ENCODE results near the gene NOXRED1.

DNA sequence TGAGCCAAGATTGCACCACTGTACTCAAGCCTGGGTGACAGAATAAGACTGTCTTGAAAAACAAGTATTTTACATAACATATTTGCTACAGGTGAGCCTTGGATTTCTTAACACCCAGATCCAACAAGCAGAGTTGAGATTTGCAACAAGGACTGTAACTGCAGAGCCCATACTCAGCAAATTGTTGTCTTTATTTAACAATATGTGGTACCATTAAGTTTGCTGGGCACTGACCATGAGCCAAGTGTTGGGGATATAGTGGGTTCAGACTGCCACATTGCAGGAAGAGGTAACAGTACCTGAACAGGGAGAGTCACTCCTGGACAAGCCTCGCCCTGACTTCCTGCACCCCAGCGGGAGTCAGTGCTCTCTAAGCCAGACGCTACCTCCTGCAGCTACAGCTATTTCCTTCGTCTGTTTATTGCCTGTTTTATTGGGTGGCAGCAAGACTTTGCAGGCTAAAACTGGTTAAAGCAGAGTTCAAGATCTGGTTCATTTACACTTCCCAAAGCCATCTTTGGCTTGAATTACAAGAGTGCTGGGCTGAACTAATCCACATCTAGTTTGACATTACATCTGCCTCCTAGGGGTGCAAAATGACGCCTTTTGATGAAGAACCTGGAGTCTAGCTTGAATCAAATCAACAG, 47.0 kb upstream of the NOXRED1 start:
- TF ChIP-seq, protein P1, sequence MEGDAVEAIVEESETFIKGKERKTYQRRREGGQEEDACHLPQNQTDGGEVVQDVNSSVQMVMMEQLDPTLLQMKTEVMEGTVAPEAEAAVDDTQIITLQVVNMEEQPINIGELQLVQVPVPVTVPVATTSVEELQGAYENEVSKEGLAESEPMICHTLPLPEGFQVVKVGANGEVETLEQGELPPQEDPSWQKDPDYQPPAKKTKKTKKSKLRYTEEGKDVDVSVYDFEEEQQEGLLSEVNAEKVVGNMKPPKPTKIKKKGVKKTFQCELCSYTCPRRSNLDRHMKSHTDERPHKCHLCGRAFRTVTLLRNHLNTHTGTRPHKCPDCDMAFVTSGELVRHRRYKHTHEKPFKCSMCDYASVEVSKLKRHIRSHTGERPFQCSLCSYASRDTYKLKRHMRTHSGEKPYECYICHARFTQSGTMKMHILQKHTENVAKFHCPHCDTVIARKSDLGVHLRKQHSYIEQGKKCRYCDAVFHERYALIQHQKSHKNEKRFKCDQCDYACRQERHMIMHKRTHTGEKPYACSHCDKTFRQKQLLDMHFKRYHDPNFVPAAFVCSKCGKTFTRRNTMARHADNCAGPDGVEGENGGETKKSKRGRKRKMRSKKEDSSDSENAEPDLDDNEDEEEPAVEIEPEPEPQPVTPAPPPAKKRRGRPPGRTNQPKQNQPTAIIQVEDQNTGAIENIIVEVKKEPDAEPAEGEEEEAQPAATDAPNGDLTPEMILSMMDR (optimal IDR thresholded peaks at IDR 0.05 in 1 of 3, IDR thresholded peaks at IDR 0.05 in 1 of 3, conservative IDR thresholded peaks at IDR 0.05 in 1 of 3; ENCODE audit: extremely low read depth in 1 of 3, insufficient read depth in 2 of 3, low read length in 3 of 3) = no peak
- TF ChIP-seq EZH2 (IDR thresholded peaks at IDR 0.05; ENCODE audit: low read length) = no peak
